Jurkat, Clone E6-1 (cell line): Measurements from ENCODE around the gene CNFN.
A peak's percentile ranks its signal among the peaks of the same experiment; 100 is the strongest.
"Not testable (repeated sequence)": the region's sequence is repeated elsewhere in the genome, so short reads cannot be mapped to it uniquely, and the experiment has no call there.

Experiments used
- DNase-seq: peaks from one replicate; pipeline ENCODE4 v3.0.0-alpha.2; 2011; ENCODE audit warnings: low read depth, low spot score
- H3K4me3 ChIP-seq: 2 replicates; pipeline ENCODE4 v1.5.1; 2011; ENCODE audit warnings: mild to moderate bottlenecking, low read length, control low read depth, moderate library complexity

CNFN gene

DNA sequence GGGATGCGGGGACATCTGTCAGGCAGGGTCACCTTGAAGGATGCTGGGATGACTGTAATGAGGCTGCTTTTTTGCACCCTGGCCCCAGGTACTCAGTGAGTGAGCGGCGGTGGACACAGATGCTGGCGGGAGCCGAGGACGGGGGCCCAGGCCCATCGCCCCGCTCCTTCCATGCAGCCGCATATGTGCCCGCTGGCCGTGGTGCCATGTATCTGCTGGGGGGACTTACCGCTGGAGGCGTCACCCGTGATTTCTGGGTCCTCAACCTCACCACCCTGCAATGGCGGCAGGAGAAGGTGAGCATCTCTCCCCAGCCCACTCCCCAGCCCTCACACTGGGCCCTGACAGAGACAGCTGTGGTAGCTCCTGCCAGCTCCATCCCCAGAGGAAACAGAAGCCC lies 33.4 kb downstream of the CNFN start:
- DNase-seq = no peak

DNA sequence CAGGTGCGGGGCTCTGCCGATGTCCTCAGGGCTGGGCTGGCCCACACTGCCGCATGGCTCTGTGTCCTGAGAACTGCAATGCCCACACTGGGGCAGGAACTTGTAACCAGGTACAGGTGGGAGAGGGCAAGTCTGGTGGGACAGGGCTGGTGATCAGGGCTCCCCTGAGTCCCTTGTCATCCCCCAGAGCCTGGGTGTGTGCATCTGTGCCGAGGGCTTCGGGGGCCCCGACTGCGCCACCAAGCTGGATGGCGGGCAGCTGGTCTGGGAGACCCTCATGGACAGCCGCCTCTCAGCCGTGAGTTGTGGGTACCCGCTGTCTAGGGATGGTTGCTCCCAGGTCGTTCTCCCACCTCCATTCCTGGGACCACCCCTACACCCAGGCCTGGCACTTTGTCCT lies 34.2 kb downstream of the CNFN start:
- no peak overlapping the region for H3K4me3 ChIP-seq
- no peak for DNase-seq

More for the DNA sequence above, 33.4 kb downstream of the CNFN start:
- H3K4me3 ChIP-seq = no peak overlapping the region

DNA sequence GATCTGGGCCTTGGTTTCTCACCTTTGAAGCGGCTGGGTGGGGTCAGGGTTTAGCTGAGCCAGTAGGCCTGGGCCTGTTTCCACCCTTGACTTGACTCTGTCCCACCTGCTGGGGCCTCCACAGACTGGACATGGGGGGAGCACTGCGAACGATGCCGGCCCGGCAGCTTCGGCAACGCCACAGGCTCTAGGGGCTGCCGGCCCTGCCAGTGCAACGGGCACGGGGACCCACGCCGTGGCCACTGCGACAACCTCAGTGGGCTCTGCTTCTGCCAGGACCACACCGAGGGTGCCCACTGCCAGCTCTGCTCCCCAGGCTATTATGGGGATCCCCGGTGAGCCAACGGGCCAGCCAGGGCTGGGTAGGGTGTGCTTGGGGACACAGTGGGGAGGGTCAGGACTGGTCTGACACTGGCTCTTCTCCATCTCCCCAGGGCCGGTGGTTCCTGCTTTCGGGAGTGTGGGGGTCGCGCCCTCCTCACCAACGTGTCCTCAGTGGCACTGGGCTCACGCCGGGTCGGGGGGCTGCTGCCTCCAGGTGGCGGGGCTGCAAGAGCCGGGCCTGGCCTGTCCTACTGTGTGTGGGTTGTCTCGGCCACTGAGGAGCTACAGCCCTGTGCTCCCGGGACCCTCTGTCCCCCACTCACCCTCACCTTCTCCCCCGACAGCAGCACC lies 36.6 kb downstream of the CNFN start:
- DNase-seq = no peak
- no peak overlapping the region for H3K4me3 ChIP-seq

DNA sequence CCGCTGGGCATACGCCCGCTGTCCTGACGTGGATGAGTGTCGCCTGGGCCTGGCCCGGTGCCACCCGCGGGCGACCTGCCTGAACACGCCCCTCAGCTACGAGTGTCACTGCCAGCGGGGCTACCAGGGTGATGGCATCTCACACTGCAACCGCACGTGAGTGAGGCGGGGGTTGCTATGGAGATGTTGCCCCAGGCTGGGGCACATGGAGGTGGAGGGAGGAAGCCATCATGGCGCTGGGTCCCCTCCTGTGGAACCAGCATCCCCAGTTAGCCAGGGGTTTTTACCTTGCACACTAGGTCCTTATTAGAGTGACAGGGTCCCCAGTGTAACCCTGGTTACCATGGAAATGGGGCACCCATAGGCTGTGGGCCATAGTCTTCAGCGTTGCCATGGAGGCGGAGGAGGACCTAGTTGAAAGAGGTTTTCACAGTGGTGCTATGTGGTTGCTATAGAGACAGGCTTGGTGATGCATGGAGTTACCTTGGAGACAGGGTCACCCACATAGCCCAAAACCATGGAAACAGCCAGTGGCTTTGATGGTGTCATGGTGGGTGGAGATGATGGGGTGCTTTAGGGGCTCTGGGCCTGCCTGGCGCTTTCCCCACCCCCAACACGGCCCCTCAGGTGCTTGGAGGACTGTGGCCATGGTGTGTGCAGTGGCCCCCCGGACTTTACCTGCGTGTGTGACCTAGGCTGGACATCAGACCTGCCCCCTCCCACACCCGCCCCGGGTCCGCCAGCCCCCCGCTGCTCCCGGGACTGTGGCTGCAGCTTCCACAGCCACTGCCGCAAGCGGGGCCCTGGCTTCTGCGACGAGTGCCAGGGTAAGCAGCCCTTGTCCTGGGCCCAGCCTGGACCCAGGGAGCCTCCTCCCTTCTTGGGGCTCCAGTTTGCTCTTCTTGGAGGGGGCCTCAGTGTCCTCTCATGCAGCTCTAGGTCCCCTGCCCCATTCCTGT lies 37.5 kb downstream of the CNFN start:
- peak; percentile 30 for DNase-seq
- H3K4me3 ChIP-seq = no peak overlapping the region

DNA sequence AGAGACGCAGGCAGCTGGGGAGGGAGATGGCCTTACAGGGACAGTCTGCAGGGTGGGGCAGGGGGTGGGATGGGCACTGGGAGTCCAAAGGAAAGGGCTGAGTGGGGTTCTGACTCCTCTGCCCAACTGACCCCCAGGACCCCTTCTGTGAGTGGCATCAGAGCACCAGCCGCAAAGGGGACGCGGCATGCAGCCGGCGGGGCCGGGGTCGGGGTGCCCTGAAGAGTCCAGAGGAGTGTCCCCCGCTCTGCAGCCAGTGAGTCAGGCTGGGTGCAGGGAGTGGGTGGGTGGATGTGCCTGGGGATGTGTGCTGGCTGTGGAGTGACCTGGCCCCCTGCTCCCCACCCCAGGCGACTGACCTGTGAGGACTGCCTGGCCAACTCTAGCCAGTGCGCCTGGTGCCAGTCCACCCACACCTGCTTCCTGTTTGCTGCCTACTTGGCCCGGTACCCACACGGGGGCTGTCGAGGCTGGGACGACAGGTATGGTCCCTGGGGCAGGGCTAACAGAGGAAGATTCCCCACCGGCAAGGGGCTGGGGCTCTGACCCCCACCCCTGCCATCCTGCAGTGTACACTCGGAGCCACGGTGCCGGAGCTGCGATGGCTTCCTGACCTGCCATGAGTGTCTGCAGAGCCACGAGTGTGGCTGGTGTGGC lies 38.9 kb downstream of the CNFN start:
- no peak for DNase-seq
- no peak overlapping the region for H3K4me3 ChIP-seq

DNA sequence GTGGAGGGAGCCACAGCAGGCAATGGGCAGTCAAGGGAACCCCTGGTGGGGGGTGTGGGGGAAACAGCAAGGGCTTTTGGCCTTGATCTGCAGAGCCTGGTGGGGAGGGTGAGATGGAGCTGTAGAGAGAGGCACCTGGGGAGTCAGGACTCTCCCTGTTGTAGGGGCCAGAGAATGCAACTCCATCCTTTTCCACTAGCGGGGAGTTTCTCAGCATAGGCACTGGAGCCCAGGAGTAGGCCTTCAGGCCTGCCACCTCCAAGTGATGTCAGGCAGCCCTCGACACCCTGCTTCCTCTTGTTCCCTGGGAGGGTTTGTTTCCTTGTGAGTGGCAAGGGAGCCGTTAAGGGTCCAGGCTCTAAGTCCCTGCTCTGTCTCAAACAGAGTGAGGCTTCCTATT lies 39.7 kb downstream of the CNFN start:
- no peak for DNase-seq
- no peak overlapping the region for H3K4me3 ChIP-seq

DNA sequence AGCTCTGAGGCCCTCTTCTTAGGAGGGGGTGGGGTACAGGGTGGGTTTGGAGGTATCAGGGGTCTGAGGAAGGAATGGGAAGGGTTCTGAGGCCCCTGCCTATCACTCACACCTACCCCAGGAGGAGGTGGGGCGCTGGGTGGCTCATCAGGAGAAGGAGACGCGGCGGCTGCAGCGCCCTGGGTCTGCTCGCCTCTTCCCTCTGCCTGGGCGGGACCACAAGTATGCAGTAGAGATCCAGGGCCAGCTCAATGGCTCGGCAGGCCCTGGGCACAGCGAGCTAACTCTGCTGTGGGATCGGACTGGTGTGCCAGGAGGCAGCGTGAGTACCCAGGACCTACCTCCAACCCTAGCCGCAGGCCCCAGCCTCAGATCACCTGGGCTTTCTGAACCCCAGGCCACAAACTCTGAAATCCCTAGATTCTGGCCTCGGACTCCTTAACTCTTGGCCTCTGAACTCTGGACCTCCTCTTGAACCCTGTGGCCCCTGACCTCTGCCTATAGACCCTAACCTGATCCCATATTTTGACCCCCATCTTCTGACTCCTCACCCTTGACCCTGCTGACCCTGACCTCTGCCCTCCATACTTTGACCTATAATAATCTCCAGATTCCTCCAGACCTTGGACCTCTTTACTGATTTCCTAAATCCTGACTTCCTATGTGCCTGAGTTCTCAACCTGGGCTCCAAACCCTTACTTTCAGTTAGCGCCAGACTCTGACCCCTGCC lies 40.6 kb downstream of the CNFN start:
- no peak overlapping the region for H3K4me3 ChIP-seq
- no peak for DNase-seq

DNA sequence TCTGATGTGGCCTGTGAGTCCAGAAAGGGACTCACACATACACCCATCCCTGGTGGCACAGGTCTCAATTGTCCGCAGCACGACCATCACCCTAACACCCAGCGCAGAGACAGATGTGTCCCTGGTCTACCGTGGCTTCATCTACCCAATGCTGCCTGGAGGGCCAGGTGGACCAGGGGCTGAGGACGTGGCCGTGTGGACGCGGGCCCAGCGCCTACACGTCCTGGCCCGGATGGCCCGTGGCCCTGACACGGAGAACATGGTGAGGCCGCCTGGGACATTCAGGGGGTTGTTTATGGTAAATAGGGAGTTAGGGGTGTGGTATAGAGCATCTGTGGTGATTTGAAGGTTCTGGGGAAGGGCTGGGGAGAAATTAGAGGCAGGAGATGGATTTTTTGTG lies 41.9 kb downstream of the CNFN start:
- no peak overlapping the region for H3K4me3 ChIP-seq
- no peak for DNase-seq

DNA sequence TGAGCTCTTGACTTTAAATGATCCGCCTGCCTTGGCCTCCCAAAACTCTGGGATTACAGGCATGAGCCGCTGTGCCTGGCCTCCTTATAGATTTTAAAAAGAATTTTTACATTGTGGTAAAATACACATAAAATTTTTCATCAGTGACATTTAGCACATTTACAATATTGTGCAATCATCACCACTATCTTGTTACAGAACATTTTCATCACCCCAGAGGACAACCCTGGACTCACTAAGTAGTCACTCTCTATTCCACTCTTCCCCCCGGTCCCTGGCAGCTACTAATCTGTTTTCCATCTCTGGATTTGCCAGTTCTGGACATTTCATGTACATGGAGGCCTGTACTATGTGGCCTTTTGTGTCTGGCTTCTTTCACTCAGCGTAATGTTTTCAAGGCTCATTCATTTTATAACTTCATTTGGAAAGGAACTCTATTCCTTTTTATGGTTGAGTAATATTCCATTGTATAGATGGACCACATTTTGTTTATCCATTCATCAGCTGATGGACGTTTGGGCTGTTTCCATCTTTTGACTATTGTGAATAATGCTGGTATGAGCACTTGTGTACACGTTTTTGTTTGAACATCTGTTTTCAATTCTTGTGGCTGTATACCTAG lies 44.8 kb downstream of the CNFN start:
- DNase-seq = no peak
- no peak overlapping the region for H3K4me3 ChIP-seq

DNA sequence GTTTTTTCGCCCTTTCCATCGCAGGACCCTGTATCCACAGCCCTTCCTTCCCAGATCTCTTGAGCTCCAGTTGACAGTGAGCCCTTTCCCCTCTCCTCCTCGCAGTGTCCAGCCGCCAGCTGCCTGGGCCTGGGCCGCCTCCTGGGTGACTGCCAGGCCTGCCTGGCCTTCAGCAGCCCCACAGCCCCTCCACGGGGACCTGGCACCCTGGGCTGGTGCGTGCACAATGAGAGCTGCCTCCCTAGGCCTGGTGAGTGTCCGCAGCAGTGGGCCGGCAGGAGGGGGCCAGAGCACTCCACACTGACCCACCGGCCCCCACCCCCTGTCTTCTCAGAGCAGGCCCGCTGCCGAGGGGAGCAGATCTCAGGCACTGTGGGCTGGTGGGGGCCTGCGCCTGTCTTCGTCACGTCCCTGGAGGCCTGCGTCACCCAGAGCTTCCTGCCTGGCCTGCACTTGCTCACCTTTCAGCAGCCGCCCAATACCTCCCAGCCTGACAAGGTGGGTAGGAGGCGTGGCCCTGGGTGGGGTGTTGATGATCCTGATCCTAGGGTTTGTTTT lies 45.7 kb downstream of the CNFN start:
- H3K4me3 ChIP-seq = no peak overlapping the region
- no peak for DNase-seq

DNA sequence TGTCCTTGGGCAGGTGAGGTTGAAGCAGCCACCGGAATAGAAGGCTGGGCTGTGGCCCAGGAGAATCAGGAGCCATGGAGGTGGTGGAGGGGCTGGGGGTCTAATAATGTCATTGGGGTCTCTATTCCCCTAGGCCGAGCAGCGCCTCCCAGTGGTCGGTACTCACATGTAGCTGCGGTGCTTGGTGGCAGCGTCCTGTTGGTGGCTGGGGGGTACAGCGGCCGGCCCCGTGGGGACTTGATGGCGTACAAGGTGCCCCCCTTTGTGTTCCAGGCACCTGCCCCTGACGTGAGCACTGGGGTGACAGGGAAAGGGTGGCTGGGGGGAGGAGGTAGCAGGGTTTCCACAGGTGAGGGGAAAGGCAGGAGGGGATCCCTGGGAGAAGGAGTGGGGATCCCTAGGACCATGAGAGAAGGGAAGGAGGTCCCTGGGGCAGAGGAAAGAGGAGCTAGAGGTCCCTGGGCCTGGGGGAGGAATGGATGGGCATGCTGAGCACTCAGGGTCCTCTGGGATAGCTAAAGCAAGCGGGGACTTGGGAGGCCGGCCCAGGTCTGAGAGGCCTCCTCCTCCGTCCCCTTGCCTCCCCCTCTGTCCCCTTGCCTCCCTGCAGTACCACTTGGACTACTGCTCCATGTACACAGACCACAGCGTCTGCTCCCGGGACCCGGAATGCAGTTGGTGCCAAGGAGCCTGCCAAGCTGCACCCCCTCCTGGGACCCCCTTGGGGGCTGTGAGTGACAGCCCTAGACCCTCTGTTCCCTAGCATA lies 46.6 kb downstream of the CNFN start:
- no peak for DNase-seq
- H3K4me3 ChIP-seq = no peak overlapping the region

DNA sequence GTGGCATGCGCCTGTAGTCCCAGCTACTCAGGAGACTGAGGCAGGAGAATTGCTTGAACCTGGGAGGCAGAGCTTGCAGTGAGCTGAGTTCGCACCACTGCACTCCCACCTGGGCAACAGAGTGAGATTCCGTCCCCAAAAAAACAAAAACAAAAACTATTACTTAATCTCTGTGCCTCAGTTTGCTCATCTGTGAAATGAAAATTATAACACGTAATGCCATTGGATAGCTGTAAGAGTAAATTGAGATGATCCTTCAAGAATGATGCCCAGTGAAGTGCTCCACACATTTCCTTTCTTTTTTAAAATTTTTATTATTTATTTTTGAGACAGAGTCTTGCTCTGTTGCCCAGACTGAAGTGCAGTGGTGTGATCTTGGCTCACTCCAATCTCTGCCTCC lies 50.2 kb downstream of the CNFN start:
- not testable (repeated sequence) for DNase-seq, H3K4me3 ChIP-seq

DNA sequence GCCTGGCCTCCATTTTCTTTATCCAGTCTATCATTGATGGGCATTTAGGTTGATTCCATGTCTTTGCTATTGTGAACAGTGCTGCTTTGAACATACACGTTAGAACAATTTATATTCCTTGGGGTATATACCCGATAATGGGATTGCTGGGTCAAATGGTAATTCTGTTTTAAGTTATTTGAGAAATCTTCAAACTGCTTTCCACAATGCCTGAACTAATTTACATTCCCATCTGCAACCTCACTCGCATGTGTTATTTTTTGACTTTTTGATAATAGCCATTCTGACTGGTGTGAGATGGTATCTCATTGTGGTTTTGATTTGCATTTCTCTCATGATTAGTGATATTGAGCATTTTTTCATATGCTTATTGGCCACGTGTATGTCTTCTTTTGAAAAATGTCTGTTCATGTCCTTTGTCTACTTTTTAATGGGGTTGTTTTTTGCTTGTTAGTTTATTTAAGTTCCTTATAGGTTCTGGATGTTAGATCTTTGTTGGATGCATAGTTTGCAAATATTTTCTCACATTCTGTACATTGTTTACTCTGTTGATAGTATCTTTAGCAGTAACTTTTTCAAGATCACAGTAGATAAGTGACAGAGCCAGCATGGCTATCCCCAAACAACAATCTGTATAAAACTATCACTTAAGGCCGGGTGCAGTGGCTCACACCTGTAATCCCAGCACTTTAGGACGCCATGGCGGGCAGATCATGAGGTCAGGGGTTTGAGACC lies 50.8 kb downstream of the CNFN start:
- H3K4me3 ChIP-seq, DNase-seq: not testable (repeated sequence)
